GM21786 (cell line): ENCODE data around the gene ZBTB7C.

Experiments
- ATAC-seq: cut with Tn5 transposase; IDR thresholded peaks from one replicate; pipeline ENCODE4 v1.9.1; 2021; ENCODE audit not compliant: unreplicated experiment

The ZBTB7C gene

GRCh38 chr18:48046843-48047242 lies 362.3 kb downstream of the ZBTB7C start:
- ATAC-seq, result no peak

- no peak for ATAC-seq
Measured at GRCh38 chr18:48045744-48046143, 363.4 kb downstream of the ZBTB7C start.

DNA sequence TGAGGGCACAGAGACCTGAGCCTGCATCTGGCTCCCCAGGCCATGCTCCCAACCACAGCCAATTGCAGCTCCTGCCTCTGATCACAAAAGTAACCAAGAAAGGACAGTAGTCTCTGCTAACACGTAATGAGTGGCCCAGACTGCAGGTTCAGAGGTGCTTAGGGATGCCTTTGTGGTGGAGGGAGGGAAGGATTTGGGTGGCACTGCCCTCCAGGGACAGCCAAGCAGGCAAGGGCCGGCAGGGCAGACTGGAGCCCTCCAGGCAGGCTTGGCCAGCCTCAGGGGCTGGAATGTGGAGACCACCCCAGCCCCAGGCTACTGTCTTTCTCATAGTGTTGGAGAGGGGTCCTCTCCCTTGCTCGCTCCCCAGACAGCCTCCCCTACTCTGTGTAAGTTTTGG lies 364.2 kb downstream of the ZBTB7C start:
- no peak for ATAC-seq

DNA sequence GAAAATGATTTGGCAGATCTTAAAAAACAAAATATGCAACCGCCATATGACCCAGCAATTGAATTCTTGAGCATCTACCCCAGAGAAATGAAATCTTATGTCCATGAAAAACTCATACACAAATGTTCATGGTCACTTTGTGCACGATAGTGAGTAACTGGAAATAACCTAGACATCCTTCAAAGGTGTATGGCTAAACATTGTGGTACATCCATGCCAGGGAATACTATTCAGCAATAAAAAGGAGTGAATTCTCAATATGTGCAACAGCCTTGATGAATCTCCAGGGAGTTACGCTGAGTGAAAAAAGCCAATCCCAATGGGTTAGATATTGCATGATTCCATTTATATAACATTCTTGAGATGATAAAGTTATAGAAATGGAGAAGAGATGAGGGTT lies 366.0 kb downstream of the ZBTB7C start:
- ATAC-seq, result no peak

DNA sequence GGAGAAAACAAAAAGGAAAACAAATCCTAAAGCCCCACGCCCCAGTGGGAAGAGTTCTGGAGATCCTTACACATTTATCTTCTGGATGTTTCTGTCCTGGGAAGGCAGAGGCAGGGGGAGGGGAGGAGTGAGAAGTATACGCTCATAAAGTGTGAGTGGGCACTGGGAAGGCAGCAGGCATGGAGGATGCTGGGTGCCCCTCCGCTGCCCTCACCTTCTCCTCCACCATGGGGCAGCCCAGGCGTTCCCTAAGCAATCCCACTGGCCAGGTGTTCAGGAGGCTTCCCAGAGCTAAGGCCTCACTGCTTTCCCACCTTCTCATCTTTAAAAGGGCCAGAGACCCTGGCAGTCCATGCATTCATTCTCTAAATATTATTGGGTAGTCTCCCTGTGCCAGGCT lies 366.8 kb downstream of the ZBTB7C start:
- ATAC-seq, result no peak

GRCh38 chr18:48040457-48041110 lies 368.6 kb downstream of the ZBTB7C start:
- no peak for ATAC-seq

DNA sequence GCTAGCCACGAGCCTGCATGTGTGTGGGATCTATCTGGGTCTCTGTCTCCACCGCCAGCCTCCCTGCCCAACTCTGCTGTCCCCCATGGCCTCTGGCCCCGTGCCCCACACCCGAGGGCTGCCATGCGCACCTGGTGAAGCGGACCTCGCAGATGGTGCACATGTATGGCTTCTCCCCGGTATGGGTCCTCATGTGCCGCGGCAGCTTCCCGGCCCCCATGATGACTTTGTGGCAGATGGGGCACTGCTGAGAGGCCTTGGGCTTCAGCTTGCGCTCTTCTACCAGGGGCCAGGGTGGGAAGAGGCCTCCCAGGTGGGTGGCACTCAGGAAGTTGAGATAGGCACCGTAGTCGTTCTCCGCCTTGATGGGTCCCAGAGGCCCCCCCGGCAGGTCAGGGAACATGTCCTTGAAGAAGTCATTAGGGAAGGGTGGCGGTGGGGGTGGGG lies 369.4 kb downstream of the ZBTB7C start:
- ATAC-seq, result no peak

- ATAC-seq, result no peak
Measured at GRCh38 chr18:48038636-48039035, 370.5 kb downstream of the ZBTB7C start.

DNA sequence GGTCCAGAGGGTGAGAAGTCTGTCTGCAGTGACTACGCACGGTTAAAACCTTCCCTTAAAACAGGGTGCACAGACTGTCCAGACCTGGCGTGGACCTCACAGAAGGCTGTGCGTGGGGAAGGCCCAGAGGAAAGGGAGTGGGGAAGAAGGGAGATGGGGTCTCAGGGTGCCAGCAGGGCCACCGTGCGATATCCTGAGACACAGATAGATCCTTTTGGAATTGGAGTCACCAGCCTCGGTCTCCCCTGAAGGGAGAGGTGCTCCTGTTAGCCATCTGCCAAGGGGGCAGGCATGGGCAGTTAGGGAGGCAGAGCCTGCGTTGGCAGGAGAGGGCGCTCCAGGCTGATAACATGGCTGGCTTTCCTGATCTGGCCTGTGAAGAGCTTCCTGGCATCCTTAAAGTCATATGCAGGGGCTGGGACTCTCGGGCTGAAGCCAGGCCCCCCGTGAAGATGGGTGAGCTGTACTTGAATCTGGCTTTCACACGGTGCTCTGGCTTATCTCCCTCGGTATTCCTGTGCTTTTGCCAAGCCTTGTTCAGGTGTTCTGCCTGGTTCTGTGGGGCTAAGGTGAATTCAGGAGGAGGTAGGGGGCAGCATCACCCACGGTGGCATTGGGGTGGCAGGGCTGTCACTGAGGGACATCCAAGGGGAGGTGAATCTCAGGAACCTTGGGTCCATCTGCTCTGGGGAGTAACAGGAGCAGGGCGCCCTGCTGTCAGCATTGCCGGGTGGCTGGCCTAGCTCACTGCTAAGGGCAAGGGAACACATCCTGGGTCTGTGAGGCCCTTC lies 371.5 kb downstream of the ZBTB7C start:
- no peak for ATAC-seq

DNA sequence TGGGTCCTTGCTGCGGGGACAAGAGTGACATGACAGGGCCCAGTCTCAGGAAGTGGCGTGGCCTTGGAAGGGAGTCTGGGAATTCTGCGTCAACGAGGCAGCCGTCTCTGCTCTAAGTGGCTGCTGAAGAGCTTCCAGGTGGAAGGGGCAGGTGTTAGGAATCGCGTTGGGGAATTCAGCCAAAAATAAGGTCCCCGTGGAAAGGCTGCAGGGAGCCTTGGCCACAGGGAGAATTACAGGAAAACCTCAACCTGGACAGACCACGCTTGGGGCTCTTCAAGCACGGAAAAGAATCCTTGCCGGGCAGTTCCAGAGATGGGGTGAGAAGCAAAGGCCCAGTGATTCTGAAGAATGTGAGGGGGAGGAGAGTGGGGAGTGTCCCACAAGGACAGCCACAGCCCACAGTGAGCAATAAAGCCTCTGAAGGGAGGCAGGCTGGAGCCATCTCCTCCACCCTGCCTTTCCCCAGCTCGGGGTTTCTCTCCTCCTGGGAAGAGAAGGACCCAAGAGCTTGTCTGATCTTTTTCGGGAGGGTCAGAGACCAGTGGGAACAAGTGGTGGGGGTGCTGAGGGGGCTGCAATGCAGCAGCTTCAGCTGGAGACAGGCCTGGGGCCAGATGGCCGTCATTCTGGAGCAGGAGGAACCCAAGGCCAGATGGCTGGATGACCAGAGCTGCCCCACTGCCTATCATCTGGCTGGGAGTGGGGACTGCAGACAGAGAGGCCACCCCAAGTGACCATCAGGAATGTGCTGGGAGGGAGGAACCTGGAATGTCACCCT lies 372.4 kb downstream of the ZBTB7C start:
- no peak for ATAC-seq

DNA sequence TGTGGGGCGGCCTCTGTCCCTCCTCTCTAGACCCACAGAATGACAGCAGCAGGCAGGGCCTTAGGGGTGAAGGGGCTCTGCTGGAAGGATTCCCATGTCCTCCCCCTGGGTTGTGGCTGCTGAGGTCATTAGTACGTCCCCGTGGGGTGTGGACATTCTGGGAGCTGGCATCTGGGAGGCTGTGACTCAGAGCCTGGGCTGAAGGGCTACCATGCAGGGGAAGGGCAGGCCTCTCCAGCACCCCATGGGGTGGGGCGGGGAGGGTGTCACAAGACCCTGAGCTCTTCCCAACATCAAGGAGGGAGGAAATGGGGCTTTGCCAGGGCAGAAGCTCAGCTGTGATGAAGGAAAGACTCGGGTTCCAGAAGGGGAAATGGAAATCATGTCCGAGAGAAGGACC lies 373.0 kb downstream of the ZBTB7C start:
- no peak for ATAC-seq

DNA sequence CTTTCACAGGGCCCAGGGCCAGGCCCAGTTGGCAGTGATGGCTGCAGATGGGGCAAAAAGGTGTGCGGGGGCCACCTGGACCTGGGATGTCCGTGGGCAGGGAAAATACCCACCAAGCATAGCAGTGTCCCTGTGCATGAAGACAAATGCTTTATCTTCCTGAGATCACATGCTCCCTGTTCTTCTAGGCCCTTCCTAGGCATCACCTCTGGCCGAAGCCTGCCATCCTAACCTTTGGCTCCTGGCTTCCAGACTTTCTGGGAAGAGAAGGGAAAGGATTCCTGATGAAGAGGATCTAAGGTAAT lies 373.7 kb downstream of the ZBTB7C start:
- no peak for ATAC-seq

DNA sequence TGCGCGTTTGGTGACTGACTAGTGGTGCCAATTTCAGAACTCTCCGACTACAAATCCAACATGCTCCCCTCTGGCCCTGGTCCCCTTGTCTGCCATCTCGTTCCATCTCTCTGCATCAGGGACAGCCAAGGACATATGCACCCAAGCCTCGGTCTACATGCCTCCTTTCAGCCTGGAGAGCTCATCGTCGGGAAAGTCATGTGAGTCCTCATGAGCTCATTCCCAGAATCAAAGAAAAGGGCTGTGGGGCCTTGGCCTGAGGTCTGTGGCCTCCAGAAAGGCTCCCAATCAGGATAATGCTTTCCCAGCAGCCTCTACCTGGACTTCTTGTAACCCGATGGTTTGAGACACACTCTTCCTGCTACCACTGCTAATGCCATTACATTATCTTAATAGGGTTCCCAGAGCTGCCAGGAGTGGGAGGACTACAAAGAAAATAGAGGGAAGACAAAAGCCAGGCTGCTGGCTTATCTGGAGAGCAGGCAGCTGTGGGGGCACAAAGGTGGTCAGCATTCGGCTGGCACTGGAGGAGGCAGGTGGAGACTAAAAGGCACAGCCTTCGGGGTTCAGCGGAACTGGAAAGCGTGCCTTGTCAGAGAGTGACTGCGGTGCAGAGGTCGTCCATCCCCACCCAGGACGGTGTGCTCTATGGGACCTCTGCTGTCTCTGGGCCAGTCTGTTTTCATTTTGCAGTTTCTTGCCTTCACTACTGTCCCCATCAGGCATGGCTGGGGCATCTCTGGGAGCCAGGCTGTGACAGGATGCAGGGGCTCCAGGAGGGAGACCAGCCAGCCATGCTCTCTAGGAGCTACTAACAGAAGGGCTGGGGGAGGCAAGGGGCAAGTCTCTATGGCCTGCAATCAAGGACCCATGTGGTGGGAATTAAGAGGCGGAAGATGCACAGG lies 374.3 kb downstream of the ZBTB7C start:
- ATAC-seq, result no peak

DNA sequence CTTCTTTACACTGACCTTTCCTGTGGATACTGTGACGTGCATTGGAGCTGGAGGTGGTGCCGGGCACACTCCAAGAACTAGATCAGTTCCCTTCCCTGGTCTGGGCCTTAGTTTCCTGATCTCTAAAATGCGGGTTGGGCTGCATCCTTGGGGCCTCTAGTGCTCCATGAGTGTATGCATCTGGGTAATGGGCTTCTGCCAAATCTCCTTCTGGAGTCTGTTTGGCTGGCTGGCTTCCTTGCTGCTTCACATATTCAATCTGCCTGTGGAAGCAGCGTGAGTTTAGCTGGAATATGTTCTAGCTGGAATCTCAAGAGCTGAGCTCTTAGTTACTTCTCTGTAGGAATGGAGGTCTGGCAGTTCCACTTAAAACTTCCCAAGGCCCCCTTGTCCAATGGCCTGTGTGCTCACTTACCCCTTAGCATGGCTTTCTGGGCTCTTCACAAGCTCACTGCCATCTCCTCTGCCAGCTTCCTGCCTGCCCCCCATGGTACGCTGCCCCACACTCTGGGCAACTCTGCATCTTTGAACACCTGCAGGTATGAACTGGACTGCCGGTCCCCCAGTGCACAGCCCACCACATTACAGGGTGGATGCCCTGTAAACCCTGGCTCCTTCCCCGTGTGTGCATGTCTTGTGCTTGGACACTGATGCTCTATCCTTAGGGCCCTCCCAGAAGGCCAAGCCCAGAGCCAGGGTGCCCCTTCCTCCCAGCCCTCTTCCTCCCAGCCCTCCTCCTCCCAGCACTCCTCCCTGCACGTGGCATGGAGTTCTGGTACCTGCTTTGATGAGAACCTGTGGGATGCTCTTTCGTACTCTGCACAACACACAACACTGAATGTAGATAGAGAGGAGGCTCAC lies 375.2 kb downstream of the ZBTB7C start:
- ATAC-seq, result no peak

DNA sequence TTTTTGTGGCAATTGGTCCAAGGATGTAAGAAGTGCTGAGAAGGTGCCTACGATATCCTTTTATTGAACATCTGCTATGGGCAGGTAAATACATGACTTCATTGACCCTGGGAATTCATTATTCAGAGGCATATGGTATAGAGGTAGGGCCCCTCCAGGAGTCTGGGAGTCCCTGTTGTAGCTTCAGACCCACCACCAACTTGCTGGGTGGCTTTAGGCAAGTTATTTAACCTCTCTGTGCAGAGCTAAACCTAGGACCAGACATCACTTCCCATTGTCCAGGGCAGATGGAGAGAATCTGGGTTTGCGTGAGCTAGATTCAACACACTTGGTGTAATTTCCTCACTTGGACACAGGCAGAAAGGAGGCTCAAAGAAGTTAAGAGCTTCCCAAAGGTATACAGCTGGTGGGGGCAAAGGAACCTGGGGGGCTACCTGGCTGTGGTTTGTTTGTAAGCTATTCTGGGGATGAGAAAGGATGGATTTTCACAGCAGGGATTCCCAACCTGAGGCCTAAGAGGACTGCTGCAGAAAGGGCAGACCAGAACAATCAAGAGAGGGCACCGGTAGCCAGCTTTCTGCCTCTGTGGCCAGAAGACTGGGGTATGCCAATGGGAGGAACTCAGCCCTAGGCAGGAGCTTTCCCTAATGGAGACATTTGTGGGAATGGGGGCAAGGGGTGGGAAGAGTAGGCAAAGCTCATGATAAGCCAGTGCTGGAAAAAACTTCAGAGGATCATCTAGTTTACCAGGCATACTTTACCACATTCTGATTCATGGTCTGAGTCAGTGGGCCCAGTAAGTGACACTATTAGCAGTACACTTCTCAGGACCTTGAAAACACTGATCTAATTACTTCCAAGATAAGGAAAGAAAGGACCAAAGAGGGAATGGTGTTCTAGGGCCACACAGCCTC lies 376.1 kb downstream of the ZBTB7C start:
- ATAC-seq, result no peak

- ATAC-seq, result no peak
Measured at GRCh38 chr18:48031641-48032040, 377.5 kb downstream of the ZBTB7C start.

GRCh38 chr18:48030616-48031480 lies 378.3 kb downstream of the ZBTB7C start:
- no peak for ATAC-seq
